Stomach smooth muscle (tissue), 2 donors: ENCODE data around the gene XRN2.
"Not testable (repeated sequence)": the region's sequence is repeated elsewhere in the genome, so short reads cannot be mapped to it uniquely, and the experiment has no call there.

Experiments
- H3K27ac ChIP-seq: one replicate; pipeline ENCODE4 v1.7.0; 2013; ENCODE audit warnings: mild to moderate bottlenecking, low read length, inconsistent platforms
- H3K27me3 ChIP-seq, 2 donors: one replicate each; pipeline ENCODE4 v1.7.0; 2013; ENCODE audit warnings: low read length in 2 of 2; ENCODE audit not compliant: insufficient read depth in 2 of 2, control insufficient read depth in 1 of 2
- H3K36me3 ChIP-seq, 2 donors: one replicate each; pipeline ENCODE4 v1.7.0; 2013; ENCODE audit warnings: low read length in 2 of 2; ENCODE audit not compliant: control insufficient read depth in 2 of 2, insufficient read depth in 2 of 2
- H3K4me1 ChIP-seq: one replicate; pipeline ENCODE4 v1.7.0; 2013; ENCODE audit warnings: low read length; ENCODE audit not compliant: control insufficient read depth, insufficient read depth
- H3K4me3 ChIP-seq, 2 donors: one replicate each; pipeline ENCODE4 v1.7.0; 2013; ENCODE audit warnings: low read length in 2 of 2
- H3K9ac ChIP-seq, 2 donors: one replicate each; pipeline ENCODE4 v1.7.0; 2013; ENCODE audit warnings: low read length in 2 of 2, mild to moderate bottlenecking in 1 of 2
- H3K9me3 ChIP-seq, 2 donors: one replicate each; pipeline ENCODE4 v1.7.0; 2013; ENCODE audit warnings: low read length in 2 of 2; ENCODE audit not compliant: control insufficient read depth in 2 of 2
- donor health status: healthy.
- donor health status: Pancreatic carcinoma.

XRN2 gene

DNA sequence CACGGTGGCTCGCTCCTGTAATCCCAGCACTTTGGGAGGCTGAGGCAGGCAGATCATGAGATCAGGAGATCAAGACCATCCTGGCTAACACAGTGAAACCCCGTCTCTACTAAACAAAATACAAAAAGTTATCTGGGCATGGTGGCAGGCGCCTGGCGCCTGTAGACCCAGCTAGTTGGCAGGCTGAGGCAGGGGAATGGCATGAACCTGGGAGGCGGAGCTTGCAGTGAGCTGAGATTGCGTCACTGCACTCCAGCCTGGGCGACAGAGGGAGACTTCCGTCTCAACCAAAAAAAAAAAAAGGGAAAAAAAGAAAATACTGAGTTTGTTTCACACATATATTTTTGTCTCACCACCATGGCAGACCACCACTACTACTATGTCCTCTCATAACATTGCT lies 63.1 kb downstream of the XRN2 start:
- not testable (repeated sequence) for H3K27me3 ChIP-seq, H3K9me3 ChIP-seq, H3K27ac ChIP-seq, H3K4me1 ChIP-seq, H3K4me3 ChIP-seq, H3K9ac ChIP-seq
- peaks cover 16 to 37% of the 10 kb centered on the region in 2 donors for H3K36me3 ChIP-seq

- Histone ChIP-seq H3K27me3 (no peaks in the 10 kb centered on the region), H3K36me3 (peaks cover 8 to 27% of the 10 kb centered on the region in 2 donors), H3K9me3 (no peaks in the 10 kb centered on the region), H3K27ac (no peak overlapping the region), H3K4me3 (no peak overlapping the region), H3K9ac (no peak overlapping the region), H3K4me1 (no peaks in the 10 kb centered on the region)
These were observed 65.7 kb downstream of the XRN2 start for GRCh38 chr20:21368791-21369190.

- no peaks in the 10 kb centered on the region for H3K9me3 ChIP-seq
- peaks cover 8 to 18% of the 10 kb centered on the region in 2 donors for H3K36me3 ChIP-seq
- H3K27ac ChIP-seq, result no peak overlapping the region
These were observed 68.1 kb downstream of the XRN2 start for GRCh38 chr20:21371193-21371592.

DNA sequence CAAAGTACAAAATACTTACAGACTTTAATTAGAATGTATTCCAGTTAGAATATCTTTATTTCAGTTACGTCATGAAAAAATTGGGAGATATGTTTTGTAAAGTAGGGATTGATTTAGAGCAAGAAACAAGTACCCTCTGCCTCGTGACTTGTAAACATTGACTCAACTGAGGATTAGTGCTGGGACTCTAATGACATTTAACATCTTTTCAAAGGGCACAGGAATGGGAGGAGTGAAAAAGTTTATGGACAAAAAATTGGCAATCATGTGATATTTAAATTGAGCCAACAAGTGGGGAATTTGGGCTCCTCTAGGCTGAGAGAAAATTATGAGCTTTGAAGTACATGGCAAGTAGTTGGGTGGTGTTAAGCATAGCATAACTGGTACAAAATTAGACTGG lies 68.9 kb downstream of the XRN2 start:
- H3K27ac ChIP-seq, result no peak overlapping the region
- peaks cover 8 to 14% of the 10 kb centered on the region in 2 donors for H3K36me3 ChIP-seq
- no peaks in the 10 kb centered on the region for H3K27me3 ChIP-seq

More at GRCh38 chr20:21371193-21371592, 68.1 kb downstream of the XRN2 start:
- Histone ChIP-seq H3K27me3 (no peaks in the 10 kb centered on the region), H3K9ac (no peak overlapping the region), H3K4me3 (no peak overlapping the region), H3K4me1 (no peaks in the 10 kb centered on the region)

GRCh38 chr20:21373436-21373835 lies 70.3 kb downstream of the XRN2 start:
- no peaks in the 10 kb centered on the region for H3K27me3 ChIP-seq
- no peaks in the 10 kb centered on the region for H3K9me3 ChIP-seq
- peaks cover 8 to 17% of the 10 kb centered on the region in 2 donors for H3K36me3 ChIP-seq
- H3K4me3 ChIP-seq, result no peak overlapping the region
- no peaks in the 10 kb centered on the region for H3K4me1 ChIP-seq
- H3K27ac ChIP-seq, result no peak overlapping the region
- no peak overlapping the region for H3K9ac ChIP-seq

More for the DNA sequence above, 68.9 kb downstream of the XRN2 start:
- Histone ChIP-seq H3K4me3 (no peak overlapping the region), H3K4me1 (no peaks in the 10 kb centered on the region), H3K9ac (no peak overlapping the region), H3K9me3 (no peaks in the 10 kb centered on the region)

- H3K27ac ChIP-seq, result no peak overlapping the region
- H3K9me3 ChIP-seq, result no peaks in the 10 kb centered on the region
- no peak overlapping the region for H3K4me3 ChIP-seq
- no peaks in the 10 kb centered on the region for H3K4me1 ChIP-seq
- H3K27me3 ChIP-seq, result no peaks in the 10 kb centered on the region
- peaks cover 5 to 6% of the 10 kb centered on the region in 2 donors for H3K36me3 ChIP-seq
- no peak overlapping the region for H3K9ac ChIP-seq
These were observed 73.5 kb downstream of the XRN2 start for GRCh38 chr20:21376626-21377025.

DNA sequence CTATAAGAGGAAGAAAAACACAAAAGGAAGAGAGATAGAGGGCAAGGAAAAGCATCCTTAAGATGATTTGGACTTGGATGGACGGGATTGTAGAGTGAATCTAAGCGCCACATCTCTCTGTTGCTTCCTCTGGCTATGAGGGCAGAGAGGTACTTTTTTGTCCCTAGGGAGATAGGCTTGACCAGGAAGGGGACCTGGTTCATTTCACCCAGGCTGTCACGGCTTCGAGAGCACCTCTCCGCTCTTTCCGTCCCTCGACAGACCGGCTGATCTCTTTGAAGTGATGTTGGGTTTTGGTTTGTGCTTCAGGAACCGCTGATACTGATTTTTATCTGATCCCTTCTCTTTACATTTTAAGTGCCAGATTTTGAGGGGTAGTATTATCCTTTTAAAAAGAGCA lies 74.6 kb downstream of the XRN2 start:
- H3K27me3 ChIP-seq, result no peaks in the 10 kb centered on the region
- H3K4me3 ChIP-seq, result no peak overlapping the region
- H3K36me3 ChIP-seq, result peaks cover 6 to 11% of the 10 kb centered on the region in 2 donors
- H3K4me1 ChIP-seq, result no peaks in the 10 kb centered on the region
- H3K9ac ChIP-seq, result no peak overlapping the region
- H3K9me3 ChIP-seq, result no peaks in the 10 kb centered on the region
- H3K27ac ChIP-seq, result no peak overlapping the region

DNA sequence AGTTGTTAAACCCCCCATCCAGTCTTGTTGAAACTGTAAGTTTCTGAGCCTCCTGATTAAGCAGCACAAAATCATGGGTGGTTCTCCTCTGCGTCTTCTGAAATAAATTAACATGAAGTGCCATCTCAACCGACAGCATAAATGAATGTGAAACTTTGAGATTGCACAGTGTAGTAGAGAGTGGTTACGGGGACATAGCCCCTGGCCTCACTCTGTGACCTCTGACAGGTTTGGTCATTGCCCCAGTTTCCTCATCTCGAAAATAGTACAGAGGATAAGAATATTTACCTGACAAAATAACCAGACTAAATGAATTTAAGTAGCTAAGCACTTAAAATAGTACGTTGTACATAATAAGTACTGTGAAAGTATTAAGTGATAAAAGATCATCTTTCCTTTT lies 75.1 kb downstream of the XRN2 start:
- no peak overlapping the region for H3K27ac ChIP-seq
- no peak overlapping the region for H3K9ac ChIP-seq
- H3K27me3 ChIP-seq, result no peaks in the 10 kb centered on the region
- no peaks in the 10 kb centered on the region for H3K9me3 ChIP-seq
- peaks cover 6 to 14% of the 10 kb centered on the region in 2 donors for H3K36me3 ChIP-seq
- H3K4me3 ChIP-seq, result no peak overlapping the region
- H3K4me1 ChIP-seq, result no peaks in the 10 kb centered on the region

GRCh38 chr20:21380711-21381110 lies 77.6 kb downstream of the XRN2 start:
- Histone ChIP-seq H3K27ac (no peak overlapping the region), H3K9ac (no peak overlapping the region), H3K9me3 (no peaks in the 10 kb centered on the region), H3K4me3 (no peak overlapping the region), H3K27me3 (no peaks in the 10 kb centered on the region), H3K36me3 (peaks cover 6 to 18% of the 10 kb centered on the region in 2 donors), H3K4me1 (no peaks in the 10 kb centered on the region)

DNA sequence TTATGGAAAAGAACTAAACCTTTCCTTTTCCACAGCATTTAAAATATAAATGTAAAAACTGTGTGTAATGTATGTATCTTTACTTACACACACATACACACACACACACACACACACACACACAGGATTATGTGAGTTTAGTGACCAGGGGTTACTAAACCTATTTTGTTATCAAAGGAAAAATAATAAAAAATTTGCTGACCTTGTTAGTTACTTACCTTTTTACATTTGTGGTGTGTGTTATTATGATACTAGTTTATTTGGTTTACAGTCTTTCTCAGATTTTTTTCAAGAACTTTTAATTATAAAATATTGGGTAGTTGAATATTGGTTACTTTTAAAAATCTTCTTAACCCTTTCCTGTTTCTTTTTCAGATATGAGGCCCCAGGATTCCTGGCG lies 78.5 kb downstream of the XRN2 start:
- Histone ChIP-seq H3K36me3 (peaks cover 8 to 26% of the 10 kb centered on the region in 2 donors), H3K27me3 (no peaks in the 10 kb centered on the region), H3K4me3 (no peak overlapping the region), H3K9ac (no peak overlapping the region), H3K27ac (no peak overlapping the region), H3K9me3 (no peaks in the 10 kb centered on the region), H3K4me1 (no peaks in the 10 kb centered on the region)

DNA sequence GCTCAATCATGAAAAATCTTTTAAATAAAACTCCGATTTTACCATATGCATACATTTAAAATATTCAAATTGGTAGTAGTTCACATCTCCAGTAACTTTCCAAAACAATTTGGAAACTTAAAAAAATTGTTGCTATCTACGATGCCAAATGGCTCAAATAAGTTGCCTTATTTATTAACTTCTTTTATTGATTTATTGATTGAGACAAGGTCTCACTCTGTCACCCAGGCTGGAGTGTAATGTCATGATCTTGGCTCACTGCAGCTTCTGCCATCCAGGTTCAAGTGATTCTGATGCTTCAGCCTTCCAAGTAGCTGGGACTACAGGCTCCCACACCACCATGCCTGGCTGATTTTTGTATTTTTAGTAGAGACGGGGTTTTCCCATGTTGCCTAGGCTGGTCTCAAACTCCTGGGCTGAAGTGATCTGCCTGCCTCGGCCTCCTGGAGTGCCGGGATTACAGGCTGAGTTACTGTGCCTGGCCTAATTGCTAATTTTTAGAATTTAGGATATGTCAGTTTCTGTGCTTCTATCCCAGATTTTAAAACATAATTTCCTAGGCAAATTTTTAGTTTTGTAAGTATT lies 81.3 kb downstream of the XRN2 start:
- H3K36me3 ChIP-seq, result peaks cover 9 to 46% of the 10 kb centered on the region in 2 donors

More for the DNA sequence above, 81.3 kb downstream of the XRN2 start:
- no peak overlapping the region for H3K9ac ChIP-seq
- no peaks in the 10 kb centered on the region for H3K27me3 ChIP-seq
- no peak overlapping the region for H3K4me3 ChIP-seq
- no peak overlapping the region for H3K27ac ChIP-seq
- no peaks in the 10 kb centered on the region for H3K9me3 ChIP-seq
- no peaks in the 10 kb centered on the region for H3K4me1 ChIP-seq
